Measurements from ENCODE around the gene CLDN4. TPM values are rescaled to one million over a fixed set of nuclear protein-coding genes. Genes with fewer than 3 reads are reported as not detected.
A peak's percentile ranks its signal among the peaks of the same experiment; 100 is the strongest.

The CLDN4 gene
- total and polyA plus RNA-seq, 2 experiments from 2014 or later, result 570 to 909 TPM

GRCh38 chr7:73824986-73825385 is 5.8 kb upstream of the CLDN4 start:
- WGBS (ENCODE audit: low lambda C conversion rate, missing lambda C conversion rate), result 91% methylated on average over 9 of the region's 9 CpGs
- Histone ChIP-seq H2AFZ (no peak overlapping the region), H3K9me2 (replicated peaks; ENCODE audit: insufficient read depth) (no peaks in the 10 kb centered on the region), H3K4me1 (ENCODE audit: insufficient read depth) (peaks cover 39% of the 10 kb centered on the region), H4K20me1 (ENCODE audit: insufficient read depth, poor library complexity, severe bottlenecking) (no peaks in the 10 kb centered on the region), H3K36me3 (replicated peaks; ENCODE audit: insufficient read depth, low read depth) (no peaks in the 10 kb centered on the region), H3K27ac (no peak overlapping the region), H3K4me2 (no peak overlapping the region), H3K79me2 (no peaks in the 10 kb centered on the region), H3K27me3 (no peaks in the 10 kb centered on the region), H3K9me3 (ENCODE audit: low read depth) (no peaks in the 10 kb centered on the region), H3K4me3 (no peak overlapping the region)
- no peak for TF ChIP-seq CTCF (IDR thresholded peaks at IDR 0.05; ENCODE audit: poor library complexity)
- TF ChIP-seq EZH2 (IDR thresholded peaks at IDR 0.05; ENCODE audit: borderline replicate concordance), result no peak
- TF ChIP-seq EZH2phosphoT487 (IDR thresholded peaks at IDR 0.05; ENCODE audit: low read depth, severe bottlenecking, unreplicated experiment), result no peak
- DNase-seq (ENCODE audit: low spot score), result no peak

- H3K36me3 ChIP-seq (replicated peaks; ENCODE audit: insufficient read depth, low read depth), result no peaks in the 10 kb centered on the region
- peak overlapping the region; percentile 99 for H3K27ac ChIP-seq
- H3K4me1 ChIP-seq (ENCODE audit: insufficient read depth), result peaks cover 45% of the 10 kb centered on the region
- no peaks in the 10 kb centered on the region for H4K20me1 ChIP-seq (ENCODE audit: insufficient read depth, poor library complexity, severe bottlenecking)
- no peaks in the 10 kb centered on the region for H3K9me2 ChIP-seq (replicated peaks; ENCODE audit: insufficient read depth)
- DNase-seq (ENCODE audit: low spot score), result peak; percentile 88
- no peaks in the 10 kb centered on the region for H3K9me3 ChIP-seq (ENCODE audit: low read depth)
- TF ChIP-seq EZH2 (IDR thresholded peaks at IDR 0.05; ENCODE audit: borderline replicate concordance) (no peak), CTCF (IDR thresholded peaks at IDR 0.05; ENCODE audit: poor library complexity) (no peak), EZH2phosphoT487 (IDR thresholded peaks at IDR 0.05; ENCODE audit: low read depth, severe bottlenecking, unreplicated experiment) (no peak)
- 33% methylated on average over 7 of the region's 11 CpGs for WGBS (ENCODE audit: low lambda C conversion rate, missing lambda C conversion rate)
- H3K4me3 ChIP-seq, result no peak overlapping the region
- H2AFZ ChIP-seq, result no peak overlapping the region
- H3K79me2 ChIP-seq, result peaks cover 16% of the 10 kb centered on the region
- no peaks in the 10 kb centered on the region for H3K27me3 ChIP-seq
- peak overlapping the region; percentile 14 for H3K4me2 ChIP-seq
Measured at GRCh38 chr7:73827567-73828106, 3.2 kb upstream of the CLDN4 start.

- no peaks in the 10 kb centered on the region for H4K20me1 ChIP-seq (ENCODE audit: insufficient read depth, poor library complexity, severe bottlenecking)
- H3K27me3 ChIP-seq, result no peaks in the 10 kb centered on the region
- H3K36me3 ChIP-seq (replicated peaks; ENCODE audit: insufficient read depth, low read depth), result no peaks in the 10 kb centered on the region
- H3K27ac ChIP-seq, result peak overlapping the region; percentile 99
- H3K4me2 ChIP-seq, result peak overlapping the region; percentile 70
- H3K4me1 ChIP-seq (ENCODE audit: insufficient read depth), result peaks cover 39% of the 10 kb centered on the region
- no peak for TF ChIP-seq EZH2phosphoT487 (IDR thresholded peaks at IDR 0.05; ENCODE audit: low read depth, severe bottlenecking, unreplicated experiment)
- TF ChIP-seq CTCF (IDR thresholded peaks at IDR 0.05; ENCODE audit: poor library complexity), result no peak
- no peak for TF ChIP-seq EZH2 (IDR thresholded peaks at IDR 0.05; ENCODE audit: borderline replicate concordance)
- H3K79me2 ChIP-seq, result peaks cover 18% of the 10 kb centered on the region
- H2AFZ ChIP-seq, result no peak overlapping the region
- DNase-seq (ENCODE audit: low spot score), result peak; percentile 89
- H3K9me3 ChIP-seq (ENCODE audit: low read depth), result no peaks in the 10 kb centered on the region
- H3K9me2 ChIP-seq (replicated peaks; ENCODE audit: insufficient read depth), result no peaks in the 10 kb centered on the region
- H3K4me3 ChIP-seq, result no peak overlapping the region
- whole genome bisulfite sequencing (ENCODE audit: low lambda C conversion rate, missing lambda C conversion rate), result 63% methylated on average over 12 of the region's 14 CpGs
Measured at GRCh38 chr7:73828107-73828803, 2.5 kb upstream of the CLDN4 start.
